Stimulated activated CD4-positive, alpha-beta T cell treated with anti-CD3 and anti-CD28 coated beads, Interleukin-2, amount 100 ng/mL, for 24 hours (primary cell): Measurements from ENCODE around the gene GPR89B.
A peak's percentile ranks its signal among the peaks of the same experiment; 100 is the strongest.
"Not testable (repeated sequence)": the region's sequence is repeated elsewhere in the genome, so short reads cannot be mapped to it uniquely, and the experiment has no call there.

Source experiments
- DNase-seq, 2 donors: peaks; one replicate each; pipeline ENCODE4 v3.0.0-alpha.2; 2020

GPR89B gene

GRCh38 chr1:147942563-147942962 lies 14.3 kb downstream of the GPR89B start:
- not testable (repeated sequence) for DNase-seq

GRCh38 chr1:147949517-147949916 lies 21.3 kb downstream of the GPR89B start:
- not testable (repeated sequence) for DNase-seq

GRCh38 chr1:147958906-147959305 lies 30.7 kb downstream of the GPR89B start:
- not testable (repeated sequence) for DNase-seq

- not testable (repeated sequence) for DNase-seq
Observed at GRCh38 chr1:147959680-147960079, 31.5 kb downstream of the GPR89B start.

- not testable (repeated sequence) for DNase-seq
Observed at GRCh38 chr1:147964575-147964974, 36.4 kb downstream of the GPR89B start.

GRCh38 chr1:147966657-147967056 lies 38.4 kb downstream of the GPR89B start:
- DNase-seq = not testable (repeated sequence)

GRCh38 chr1:147978896-147979651 lies 50.9 kb downstream of the GPR89B start:
- not testable (repeated sequence) for DNase-seq

GRCh38 chr1:147985374-147985773 lies 57.2 kb downstream of the GPR89B start:
- DNase-seq = not testable (repeated sequence)

GRCh38 chr1:147987893-147988292 lies 59.7 kb downstream of the GPR89B start:
- not testable (repeated sequence) for DNase-seq

- not testable (repeated sequence) for DNase-seq
Observed at GRCh38 chr1:147992916-147993315, 64.7 kb downstream of the GPR89B start.

- DNase-seq = not testable (repeated sequence)
Observed at GRCh38 chr1:147993400-147993799, 65.2 kb downstream of the GPR89B start.

- DNase-seq = not testable (repeated sequence)
Observed at GRCh38 chr1:147993825-147994615, 65.8 kb downstream of the GPR89B start.

GRCh38 chr1:147996088-147996487 lies 67.9 kb downstream of the GPR89B start:
- not testable (repeated sequence) for DNase-seq

GRCh38 chr1:148007724-148008123 lies 79.5 kb downstream of the GPR89B start:
- DNase-seq = not testable (repeated sequence)

- DNase-seq = no peak
Observed at GRCh38 chr1:148010527-148010926, 82.3 kb downstream of the GPR89B start.

- not testable (repeated sequence) for DNase-seq
Observed at GRCh38 chr1:148013177-148014144, 85.2 kb downstream of the GPR89B start.

- DNase-seq = peak in 1 of 2 donors; percentile 11
Observed at GRCh38 chr1:148014289-148015200, 86.3 kb downstream of the GPR89B start.

- DNase-seq = not testable (repeated sequence)
Observed at GRCh38 chr1:148024918-148025317, 96.7 kb downstream of the GPR89B start.

- not testable (repeated sequence) for DNase-seq
Observed at GRCh38 chr1:148027004-148027403, 98.8 kb downstream of the GPR89B start.

- DNase-seq = not testable (repeated sequence)
Observed at GRCh38 chr1:148032247-148032646, 104.0 kb downstream of the GPR89B start.

- not testable (repeated sequence) for DNase-seq
Observed at GRCh38 chr1:148032690-148033089, 104.5 kb downstream of the GPR89B start.
